NCI-H1092 (cell line): ENCODE data around the gene KRT74.

ENCODE experiments used
- DNase-seq: peaks from one replicate; lab custom pipeline; 2025; lab: John Stamatoyannopoulos, UW

The KRT74 gene

GRCh38 chr12:52521175-52521567 lies 52.5 kb downstream of the KRT74 start:
- DNase-seq, result no peak

- DNase-seq, result no peak
Observed at GRCh38 chr12:52519826-52520662, 53.6 kb downstream of the KRT74 start, which contains the start of gene KRT5. Gene KRT5 (minus strand): TSS chr12:52520394. CDS start chr12:52520296, 98 bp downstream.

GRCh38 chr12:52519387-52519703 lies 54.3 kb downstream of the KRT74 start:
- DNase-seq, result no peak

GRCh38 chr12:52518574-52519386 lies 54.9 kb downstream of the KRT74 start:
- no peak for DNase-seq

GRCh38 chr12:52517888-52518287 lies 55.8 kb downstream of the KRT74 start:
- DNase-seq, result no peak

- DNase-seq, result no peak
Observed at GRCh38 chr12:52517005-52517835, 56.4 kb downstream of the KRT74 start.

GRCh38 chr12:52515927-52516831 lies 57.5 kb downstream of the KRT74 start:
- no peak for DNase-seq
